Mammary epithelial cell (primary cell): ENCODE results near the gene FGF22.

Source experiments
- EZH2 ChIP-seq: IDR thresholded peaks from 2 replicates; pipeline ENCODE4 v1.6.1; 2012; ENCODE audit warnings: low read length, inconsistent platforms, borderline replicate concordance
- TF ChIP-seq, protein P1 (sequence below), 2 donors: IDR thresholded peaks in 1 of 2; conservative IDR thresholded peaks in 1 of 2; 2 replicates each; pipeline ENCODE4 v1.5.1; 2011 to 2012; ENCODE audit warnings: inconsistent platforms in 2 of 2, low read length in 2 of 2, mild to moderate bottlenecking in 2 of 2, control low read depth in 1 of 2, low read depth in 1 of 2; ENCODE audit not compliant: insufficient read depth in 1 of 2; ENCODE audit errors: extremely low read depth in 1 of 2

DNA sequence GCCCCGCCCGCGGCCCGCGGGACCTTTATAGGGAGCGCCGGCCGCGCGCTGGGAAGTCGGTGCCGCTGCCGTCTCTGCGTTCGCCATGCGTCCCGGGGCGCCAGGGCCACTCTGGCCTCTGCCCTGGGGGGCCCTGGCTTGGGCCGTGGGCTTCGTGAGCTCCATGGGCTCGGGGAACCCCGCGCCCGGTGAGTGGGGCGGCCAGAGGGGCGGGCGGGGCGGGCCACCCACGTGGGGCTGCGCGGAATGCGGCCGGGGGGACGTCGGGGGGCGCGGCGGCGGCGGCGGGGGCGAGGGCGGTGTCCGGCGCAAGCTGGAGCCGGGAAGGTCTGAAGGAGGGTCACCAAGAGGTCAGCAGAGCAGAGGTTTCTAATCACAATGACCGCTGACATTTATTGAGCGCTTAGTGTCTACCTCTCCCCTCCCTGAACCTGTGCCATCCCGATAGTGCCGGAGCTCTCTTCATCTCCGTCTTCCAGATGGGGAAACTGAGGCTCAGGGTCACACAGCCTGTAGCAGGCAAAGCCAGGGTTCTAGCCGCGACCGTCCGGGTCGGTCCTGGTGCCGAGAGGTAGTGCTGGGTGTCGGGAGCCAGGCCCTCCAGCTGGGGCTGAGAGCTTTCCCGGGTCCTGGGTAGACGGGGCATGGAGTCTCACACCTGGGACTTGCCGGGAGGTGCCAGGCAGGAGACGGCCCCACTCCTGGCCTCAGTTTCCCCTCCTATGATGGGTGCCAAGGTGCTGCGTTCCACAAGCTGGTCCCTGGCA, 36.8 kb downstream of the FGF22 start, which contains the start of gene FSTL3:
- no peak for TF ChIP-seq EZH2
- TF ChIP-seq, protein P1, sequence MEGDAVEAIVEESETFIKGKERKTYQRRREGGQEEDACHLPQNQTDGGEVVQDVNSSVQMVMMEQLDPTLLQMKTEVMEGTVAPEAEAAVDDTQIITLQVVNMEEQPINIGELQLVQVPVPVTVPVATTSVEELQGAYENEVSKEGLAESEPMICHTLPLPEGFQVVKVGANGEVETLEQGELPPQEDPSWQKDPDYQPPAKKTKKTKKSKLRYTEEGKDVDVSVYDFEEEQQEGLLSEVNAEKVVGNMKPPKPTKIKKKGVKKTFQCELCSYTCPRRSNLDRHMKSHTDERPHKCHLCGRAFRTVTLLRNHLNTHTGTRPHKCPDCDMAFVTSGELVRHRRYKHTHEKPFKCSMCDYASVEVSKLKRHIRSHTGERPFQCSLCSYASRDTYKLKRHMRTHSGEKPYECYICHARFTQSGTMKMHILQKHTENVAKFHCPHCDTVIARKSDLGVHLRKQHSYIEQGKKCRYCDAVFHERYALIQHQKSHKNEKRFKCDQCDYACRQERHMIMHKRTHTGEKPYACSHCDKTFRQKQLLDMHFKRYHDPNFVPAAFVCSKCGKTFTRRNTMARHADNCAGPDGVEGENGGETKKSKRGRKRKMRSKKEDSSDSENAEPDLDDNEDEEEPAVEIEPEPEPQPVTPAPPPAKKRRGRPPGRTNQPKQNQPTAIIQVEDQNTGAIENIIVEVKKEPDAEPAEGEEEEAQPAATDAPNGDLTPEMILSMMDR (conservative IDR thresholded peaks at IDR 0.05 in 1 of 2, IDR thresholded peaks at IDR 0.05 in 1 of 2; ENCODE audit: extremely low read depth in 1 of 2, insufficient read depth in 1 of 2, low read depth in 1 of 2, low read length in 2 of 2), result no peak
